Adipocyte (in vitro differentiated cells): ENCODE measurements around the gene MC2R.

Source experiments
- DNase-seq: peaks from one replicate; pipeline ENCODE4 v3.0.0-alpha.2; 2015; ENCODE audit warnings: low read depth
- H3K27me3 ChIP-seq: replicated peaks from 2 replicates; pipeline ENCODE4 v1.7.0; 2013; ENCODE audit warnings: mild to moderate bottlenecking, low read length, moderate library complexity; ENCODE audit not compliant: control insufficient read depth, insufficient read depth
- H3K36me3 ChIP-seq: 2 replicates; pipeline ENCODE4 v1.7.0; 2013; ENCODE audit warnings: low read length, mild to moderate bottlenecking, moderate library complexity; ENCODE audit not compliant: control insufficient read depth, insufficient read depth, severe bottlenecking
- H3K4me1 ChIP-seq: 2 replicates; pipeline ENCODE4 v1.7.0; 2013; ENCODE audit warnings: mild to moderate bottlenecking, low read length, moderate library complexity; ENCODE audit not compliant: control insufficient read depth, insufficient read depth
- H3K4me3 ChIP-seq: 2 replicates; pipeline ENCODE4 v1.7.0; 2013; ENCODE audit warnings: mild to moderate bottlenecking, low read length, moderate library complexity
- H3K9ac ChIP-seq: 2 replicates; pipeline ENCODE4 v1.7.0; 2013; ENCODE audit warnings: mild to moderate bottlenecking, low read length, moderate library complexity
- H3K9me3 ChIP-seq: 2 replicates; pipeline ENCODE4 v1.7.0; 2013; ENCODE audit warnings: mild to moderate bottlenecking, low read length, moderate library complexity; ENCODE audit not compliant: control insufficient read depth

The MC2R gene

GRCh38 chr18:13915391-13915790 is at the start of gene MC2R:
MC2R (minus strand) TSS chr18:13915536; CDS start chr18:13885518, 30,018 bp downstream.
- H3K4me1 ChIP-seq = no peaks in the 10 kb centered on the region
- H3K9ac ChIP-seq = no peak within 1 kb of the TSS
- DNase-seq = no peak
- H3K9me3 ChIP-seq = no peaks in the 10 kb centered on the region
- no peak within 1 kb of the TSS for H3K4me3 ChIP-seq
- no peaks in the 10 kb centered on the region for H3K36me3 ChIP-seq
- no peaks in the 10 kb centered on the region for H3K27me3 ChIP-seq

- Histone ChIP-seq H3K27me3 (no peaks in the 10 kb centered on the region), H3K4me3 (no peak overlapping the region), H3K9me3 (peaks cover 5% of the 10 kb centered on the region), H3K36me3 (no peaks in the 10 kb centered on the region), H3K9ac (no peak overlapping the region), H3K4me1 (no peaks in the 10 kb centered on the region)
- no peak for DNase-seq
Measured at GRCh38 chr18:13945811-13946210, 30.5 kb upstream of the MC2R start.

GRCh38 chr18:13943338-13943737 is 28.0 kb upstream of the MC2R start:
- H3K36me3 ChIP-seq = no peaks in the 10 kb centered on the region
- no peaks in the 10 kb centered on the region for H3K9me3 ChIP-seq
- no peak for DNase-seq
- H3K9ac ChIP-seq = no peak overlapping the region
- no peaks in the 10 kb centered on the region for H3K4me1 ChIP-seq
- no peaks in the 10 kb centered on the region for H3K27me3 ChIP-seq
- H3K4me3 ChIP-seq = no peak overlapping the region

- Histone ChIP-seq H3K4me3 (no peak overlapping the region), H3K27me3 (no peaks in the 10 kb centered on the region), H3K4me1 (no peaks in the 10 kb centered on the region), H3K9me3 (no peaks in the 10 kb centered on the region), H3K36me3 (no peaks in the 10 kb centered on the region), H3K9ac (no peak overlapping the region)
- DNase-seq = no peak
Measured at GRCh38 chr18:13940326-13940725, 25.0 kb upstream of the MC2R start.

GRCh38 chr18:13934676-13935075 is 19.3 kb upstream of the MC2R start:
- no peak for DNase-seq
- no peaks in the 10 kb centered on the region for H3K4me1 ChIP-seq

GRCh38 chr18:13934058-13934457 is 18.7 kb upstream of the MC2R start:
- Histone ChIP-seq H3K4me1 (no peaks in the 10 kb centered on the region), H3K9ac (no peak overlapping the region), H3K36me3 (no peaks in the 10 kb centered on the region), H3K27me3 (no peaks in the 10 kb centered on the region), H3K4me3 (no peak overlapping the region), H3K9me3 (peaks cover 10% of the 10 kb centered on the region)
- DNase-seq = no peak

More at GRCh38 chr18:13934676-13935075, 19.3 kb upstream of the MC2R start:
- Histone ChIP-seq H3K27me3 (no peaks in the 10 kb centered on the region), H3K4me3 (no peak overlapping the region), H3K36me3 (no peaks in the 10 kb centered on the region), H3K9ac (no peak overlapping the region), H3K9me3 (peaks cover 3% of the 10 kb centered on the region)

GRCh38 chr18:13932285-13933025 is 17.1 kb upstream of the MC2R start:
- no peak for DNase-seq
- H3K4me3 ChIP-seq = no peak overlapping the region
- H3K9ac ChIP-seq = no peak overlapping the region
- no peaks in the 10 kb centered on the region for H3K27me3 ChIP-seq
- peaks cover 14% of the 10 kb centered on the region for H3K9me3 ChIP-seq
- H3K36me3 ChIP-seq = no peaks in the 10 kb centered on the region
- H3K4me1 ChIP-seq = no peaks in the 10 kb centered on the region

- no peaks in the 10 kb centered on the region for H3K27me3 ChIP-seq
- H3K9me3 ChIP-seq = peaks cover 14% of the 10 kb centered on the region
- no peak for DNase-seq
- no peak overlapping the region for H3K9ac ChIP-seq
- no peaks in the 10 kb centered on the region for H3K36me3 ChIP-seq
- no peaks in the 10 kb centered on the region for H3K4me1 ChIP-seq
- no peak overlapping the region for H3K4me3 ChIP-seq
Measured at GRCh38 chr18:13930964-13931363, 15.6 kb upstream of the MC2R start.

- Histone ChIP-seq H3K27me3 (no peaks in the 10 kb centered on the region), H3K4me3 (no peak overlapping the region), H3K9me3 (no peaks in the 10 kb centered on the region), H3K9ac (no peak overlapping the region), H3K36me3 (no peaks in the 10 kb centered on the region), H3K4me1 (no peaks in the 10 kb centered on the region)
- no peak for DNase-seq
Measured at GRCh38 chr18:13923221-13923620, 7.9 kb upstream of the MC2R start.

GRCh38 chr18:13918898-13919297 is 3.6 kb upstream of the MC2R start:
- H3K4me3 ChIP-seq = no peak overlapping the region
- H3K27me3 ChIP-seq = no peaks in the 10 kb centered on the region

GRCh38 chr18:13917401-13917800 is 2.1 kb upstream of the MC2R start:
- H3K27me3 ChIP-seq = no peaks in the 10 kb centered on the region
- DNase-seq = no peak

More at GRCh38 chr18:13918898-13919297, 3.6 kb upstream of the MC2R start:
- no peaks in the 10 kb centered on the region for H3K9me3 ChIP-seq
- DNase-seq = no peak
- no peaks in the 10 kb centered on the region for H3K36me3 ChIP-seq
- H3K4me1 ChIP-seq = no peaks in the 10 kb centered on the region
- no peak overlapping the region for H3K9ac ChIP-seq

GRCh38 chr18:13916559-13916958 is 1.2 kb upstream of the MC2R start:
- DNase-seq = no peak
- H3K9ac ChIP-seq = no peak overlapping the region
- H3K36me3 ChIP-seq = no peaks in the 10 kb centered on the region
- no peaks in the 10 kb centered on the region for H3K27me3 ChIP-seq
- no peaks in the 10 kb centered on the region for H3K4me1 ChIP-seq
- H3K4me3 ChIP-seq = no peak overlapping the region
- no peaks in the 10 kb centered on the region for H3K9me3 ChIP-seq

More at GRCh38 chr18:13917401-13917800, 2.1 kb upstream of the MC2R start:
- H3K9ac ChIP-seq = no peak overlapping the region
- no peak overlapping the region for H3K4me3 ChIP-seq
- H3K36me3 ChIP-seq = no peaks in the 10 kb centered on the region
- no peaks in the 10 kb centered on the region for H3K4me1 ChIP-seq
- no peaks in the 10 kb centered on the region for H3K9me3 ChIP-seq
